GM18909 (cell line): ENCODE measurements around the gene WWTR1.

Experiments used
- ATAC-seq: cut with Tn5 transposase; IDR thresholded peaks from one replicate; pipeline ENCODE4 v1.9.1; 2021; ENCODE audit warnings: mild to moderate bottlenecking; ENCODE audit not compliant: unreplicated experiment, poor library complexity

The WWTR1 gene

DNA sequence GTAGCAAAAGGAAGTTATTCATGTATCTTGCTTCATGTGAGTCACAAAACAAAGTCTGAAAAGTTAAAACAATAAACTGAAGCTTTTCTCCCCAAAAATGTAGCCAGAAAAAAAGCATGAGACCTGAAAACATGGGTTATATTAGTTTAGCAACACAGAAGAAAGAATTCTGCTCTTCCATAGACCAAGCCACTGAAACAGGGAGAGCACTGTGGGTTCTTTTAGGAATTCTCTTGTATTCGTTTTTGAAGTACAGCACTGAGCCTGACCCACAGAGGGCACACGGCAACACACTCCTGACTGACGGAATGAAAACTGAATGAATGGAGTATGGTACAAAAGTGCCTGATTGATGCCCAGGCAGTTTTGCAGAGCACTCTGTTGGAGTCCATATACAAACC, 116.7 kb downstream of the WWTR1 start:
- ATAC-seq = no peak

DNA sequence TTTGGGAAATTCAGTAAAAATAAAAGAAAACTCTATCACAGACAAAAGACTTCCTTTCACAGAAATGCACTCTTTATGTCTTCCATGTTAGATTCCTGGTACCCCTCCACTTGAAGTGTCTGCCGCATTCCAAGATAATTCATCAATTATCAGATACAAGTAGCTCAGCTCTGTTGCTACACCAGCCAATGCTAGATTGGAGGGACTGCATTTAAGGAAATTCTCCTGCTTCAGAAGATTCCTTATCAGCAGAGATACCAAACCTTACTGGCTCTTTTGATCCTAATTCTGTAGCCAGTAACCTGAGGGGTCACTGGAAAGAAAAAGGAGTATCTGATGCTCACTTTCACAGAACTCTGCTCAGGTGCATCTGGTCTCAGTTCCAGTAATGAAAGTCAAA, 119.5 kb downstream of the WWTR1 start:
- no peak for ATAC-seq

DNA sequence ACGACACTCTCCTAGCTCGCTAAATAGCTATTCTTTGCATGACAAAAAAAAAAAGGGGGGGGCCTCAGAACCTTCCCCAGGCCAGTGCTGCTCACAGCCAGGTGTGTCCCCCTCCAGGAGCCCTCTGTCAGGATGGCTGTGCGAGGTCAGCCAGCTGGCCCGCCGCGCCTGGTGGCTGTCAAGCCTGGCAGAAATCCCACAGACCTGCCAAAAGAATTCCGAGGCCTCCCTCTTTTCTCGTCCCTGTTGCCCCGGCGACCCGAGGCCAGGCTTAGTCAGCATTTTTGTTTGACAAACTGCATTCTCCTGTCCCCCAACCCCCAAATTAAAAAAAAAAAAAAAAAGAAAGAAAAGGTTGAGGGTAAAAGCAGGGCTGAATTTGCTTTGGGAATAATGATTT, 121.4 kb downstream of the WWTR1 start:
- ATAC-seq = no peak

DNA sequence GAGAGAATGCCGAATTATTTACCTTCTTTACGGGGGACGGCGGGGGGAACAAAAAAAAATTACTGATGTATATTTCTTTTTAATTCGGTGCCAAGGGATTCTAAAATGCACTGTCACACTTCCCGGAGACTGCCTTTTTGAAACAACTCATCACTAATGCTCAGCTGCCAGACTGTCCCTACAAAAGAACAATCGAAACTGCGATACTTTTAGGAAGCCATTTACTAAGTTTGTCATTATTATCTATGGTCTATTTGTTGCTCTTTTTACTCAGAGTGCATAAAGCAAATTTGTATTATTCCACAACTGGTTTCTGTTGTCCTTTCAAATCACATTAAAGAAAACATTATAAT, 122.5 kb downstream of the WWTR1 start:
- no peak for ATAC-seq

DNA sequence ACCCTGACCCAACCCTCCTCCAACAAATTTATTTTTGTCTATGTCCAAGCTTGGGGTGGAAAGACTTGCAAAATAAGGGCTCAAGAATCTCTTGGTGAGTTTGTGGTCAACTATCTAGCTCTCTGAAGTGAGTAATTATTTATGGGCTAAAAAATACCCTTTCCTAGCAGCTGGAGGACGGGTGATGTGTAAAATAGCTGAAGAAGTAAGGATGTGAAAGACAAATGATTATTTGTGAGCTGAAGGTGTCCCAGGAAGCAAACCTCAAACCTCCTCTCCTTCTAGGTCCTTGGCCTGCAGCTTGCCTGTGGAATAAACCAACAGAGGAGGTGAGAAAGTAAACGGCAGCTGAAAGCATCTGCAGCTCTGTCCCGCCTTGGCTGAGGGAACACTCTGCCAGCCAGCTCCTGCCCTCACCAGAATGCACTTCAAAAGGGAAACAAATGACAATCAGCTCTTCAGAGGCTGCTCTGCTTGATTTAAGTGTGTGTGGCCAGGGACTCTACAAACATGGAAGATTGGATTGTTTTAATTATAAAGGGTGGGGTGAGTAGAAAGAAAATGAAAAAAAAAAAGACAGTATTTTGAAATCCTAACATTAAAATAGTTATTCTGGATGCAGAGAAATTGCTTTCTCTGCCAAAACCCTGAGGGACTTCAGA, 123.0 kb downstream of the WWTR1 start:
- ATAC-seq = no peak

DNA sequence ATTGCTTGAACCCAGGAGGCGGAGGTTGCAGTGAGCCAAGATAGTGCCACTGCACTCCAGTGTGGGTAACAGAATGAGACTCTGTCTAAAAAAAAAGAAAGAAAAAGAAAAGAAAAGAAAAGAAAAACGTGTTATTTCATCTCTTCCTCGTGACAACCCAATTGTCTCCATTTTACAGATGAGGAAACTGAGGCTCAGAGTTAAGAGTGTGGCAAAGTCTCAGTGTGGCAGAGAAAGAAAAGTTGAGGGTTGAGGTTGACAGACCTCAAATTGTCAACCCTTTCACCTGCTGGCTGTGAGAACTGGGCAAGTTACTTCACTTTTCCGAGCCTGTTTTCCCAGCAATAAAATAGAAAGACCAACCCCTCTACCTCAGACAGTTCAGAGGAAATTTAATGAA, 123.7 kb downstream of the WWTR1 start:
- ATAC-seq = no peak

DNA sequence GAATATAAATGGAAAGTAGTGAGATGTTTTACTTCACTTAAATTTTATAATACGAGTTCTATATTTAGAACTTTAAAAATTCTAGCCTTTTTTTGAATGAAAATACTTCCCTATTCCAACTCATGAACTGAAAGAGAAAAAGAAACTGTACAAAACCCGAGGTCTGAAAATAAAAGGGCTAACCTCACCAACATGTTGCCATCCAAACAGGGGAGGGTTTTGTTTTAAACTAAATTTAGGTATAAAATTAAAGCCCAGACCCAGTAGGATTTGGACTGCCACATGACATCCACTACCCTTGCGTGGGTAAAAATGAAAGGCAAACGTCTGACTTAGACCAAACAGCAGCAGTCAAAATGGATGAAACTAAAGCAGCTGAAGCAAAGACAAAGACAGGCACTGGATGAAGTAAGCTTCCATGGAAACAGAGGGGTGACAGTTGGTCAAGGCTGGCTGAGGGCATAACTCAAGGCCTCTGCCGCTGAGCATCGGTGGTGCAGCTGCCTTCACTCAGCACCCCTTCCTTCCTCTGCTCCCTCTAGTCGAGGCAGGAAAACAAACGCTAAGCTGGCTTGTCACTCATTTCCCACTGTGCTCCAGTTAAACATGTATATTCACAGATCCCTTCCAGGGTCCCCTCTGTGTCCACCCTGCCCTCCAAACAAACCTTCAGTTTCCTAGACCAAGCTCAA, 125.2 kb downstream of the WWTR1 start:
- ATAC-seq = peak; percentile 48

DNA sequence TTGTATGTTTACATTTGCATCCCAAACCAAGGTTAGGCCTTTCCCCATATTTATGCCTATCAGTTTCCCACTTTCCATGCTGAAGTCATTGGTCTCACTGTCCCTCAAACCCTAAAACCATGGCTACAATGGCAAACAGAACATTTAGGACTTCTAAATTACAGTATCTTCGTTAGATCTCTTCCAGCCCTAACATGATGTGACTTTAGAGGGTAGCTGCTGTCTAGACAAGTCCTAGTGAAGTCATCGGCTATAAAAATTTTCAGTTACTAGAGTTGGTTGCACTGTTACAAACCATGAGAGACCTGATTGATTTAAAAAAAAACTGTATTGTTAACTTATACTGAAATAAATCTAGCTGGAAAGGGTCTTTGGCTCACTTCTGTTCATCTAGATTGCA, 128.7 kb downstream of the WWTR1 start:
- ATAC-seq = no peak

DNA sequence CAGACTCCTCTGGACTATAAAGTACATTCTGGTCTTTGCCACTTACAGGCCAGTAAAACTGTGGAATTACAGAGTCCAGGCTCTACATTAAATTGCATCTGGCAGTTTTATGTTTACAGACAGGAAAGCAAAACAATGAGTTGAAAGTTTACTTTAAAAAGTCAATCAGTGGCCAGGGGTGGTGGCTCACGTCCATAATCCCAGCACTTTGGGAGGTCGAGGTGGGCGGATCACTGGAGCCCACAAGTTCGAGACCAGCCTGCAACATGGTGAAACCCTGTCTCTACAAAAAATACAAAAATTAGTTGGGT, 129.5 kb downstream of the WWTR1 start:
- ATAC-seq = no peak

DNA sequence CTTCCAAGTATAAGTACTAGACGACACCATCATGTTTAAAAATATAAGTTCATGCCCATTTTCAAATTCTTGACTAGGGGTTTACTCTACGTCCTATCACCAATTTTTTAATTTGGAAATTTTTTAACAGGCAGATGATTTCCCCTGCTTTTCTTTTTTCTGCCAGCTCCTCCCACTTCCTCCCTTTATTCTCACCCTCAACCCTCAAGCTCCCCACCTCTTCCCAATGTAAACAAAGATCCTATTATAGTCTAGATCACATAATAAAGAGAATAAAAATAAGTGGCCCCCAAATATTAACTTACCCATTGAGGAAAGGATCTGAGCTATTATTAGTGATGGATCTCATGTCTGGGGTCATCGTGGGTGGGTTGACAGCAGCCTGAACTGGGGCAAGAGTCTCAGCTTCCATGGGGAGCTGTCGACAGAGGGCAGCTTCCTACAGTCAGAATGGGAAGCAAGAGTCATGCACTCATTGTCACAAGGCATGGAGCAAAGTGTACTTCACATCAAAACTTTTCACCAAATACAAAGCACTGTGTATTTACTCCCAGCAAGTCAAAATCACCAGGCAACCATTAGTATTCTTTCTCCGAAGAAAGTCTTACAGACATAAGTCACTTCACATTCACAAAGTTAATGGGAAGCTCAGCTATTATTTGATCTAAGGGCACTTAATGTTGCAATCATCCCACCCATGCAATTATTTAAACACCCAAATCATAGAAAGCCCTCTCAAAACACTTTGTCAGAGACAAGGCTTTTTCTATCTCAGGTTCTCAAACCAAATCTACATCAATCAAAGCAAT, 130.1 kb downstream of the WWTR1 start:
- ATAC-seq = no peak

DNA sequence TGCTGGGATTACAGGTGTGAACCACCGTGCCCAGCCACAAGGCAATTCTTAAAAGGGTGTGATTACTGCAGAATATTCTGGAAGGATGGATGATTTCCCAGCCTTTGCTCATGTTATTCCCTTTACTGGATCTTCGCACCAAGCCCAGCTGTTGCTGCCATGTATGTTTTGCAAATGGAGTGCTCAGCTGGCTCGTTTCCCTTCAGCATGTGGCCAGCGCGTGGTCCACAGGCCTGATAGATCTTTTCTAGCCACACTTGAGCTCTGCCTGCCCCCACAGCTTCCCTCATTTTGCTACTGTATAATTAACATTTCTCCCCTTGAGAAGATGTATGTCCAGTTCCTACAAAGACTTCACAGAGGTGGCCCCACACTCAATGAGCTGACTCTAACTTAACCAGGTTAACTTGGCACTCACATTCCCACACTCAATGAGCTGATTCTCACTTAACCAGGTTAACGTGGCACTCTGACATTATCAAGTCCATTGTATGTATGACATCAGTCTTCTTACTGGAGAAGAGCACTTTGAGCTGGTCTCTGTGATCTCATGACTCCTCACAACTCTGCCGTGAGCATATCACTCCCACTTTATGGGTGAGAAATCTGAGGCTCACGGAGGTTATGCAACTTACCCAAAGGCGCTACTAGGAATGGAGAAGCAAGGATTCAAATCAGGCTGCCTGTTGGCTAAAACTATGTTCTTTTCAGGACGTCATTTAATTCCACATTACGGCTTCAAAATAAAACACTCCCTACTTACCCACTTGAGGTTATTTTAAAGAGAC, 134.1 kb downstream of the WWTR1 start:
- ATAC-seq = no peak

DNA sequence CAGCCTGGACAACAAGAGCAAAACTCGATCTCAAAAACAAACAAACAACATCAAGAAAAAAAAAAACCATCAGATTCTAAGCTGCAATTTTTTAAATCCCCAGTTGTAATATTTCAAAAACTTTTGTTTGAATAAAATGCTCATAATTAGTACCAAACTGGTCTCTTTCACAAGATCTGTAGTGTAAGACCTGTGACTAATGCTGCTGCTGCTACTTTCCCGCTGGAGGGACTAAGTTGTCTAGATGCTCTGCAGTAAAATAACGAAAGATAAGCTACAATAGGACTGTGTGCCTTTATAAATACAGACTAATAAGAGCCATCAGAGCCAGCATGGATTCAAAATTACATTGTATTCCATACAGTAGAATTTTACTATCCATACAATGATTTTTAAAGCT, 137.9 kb downstream of the WWTR1 start:
- no peak for ATAC-seq

DNA sequence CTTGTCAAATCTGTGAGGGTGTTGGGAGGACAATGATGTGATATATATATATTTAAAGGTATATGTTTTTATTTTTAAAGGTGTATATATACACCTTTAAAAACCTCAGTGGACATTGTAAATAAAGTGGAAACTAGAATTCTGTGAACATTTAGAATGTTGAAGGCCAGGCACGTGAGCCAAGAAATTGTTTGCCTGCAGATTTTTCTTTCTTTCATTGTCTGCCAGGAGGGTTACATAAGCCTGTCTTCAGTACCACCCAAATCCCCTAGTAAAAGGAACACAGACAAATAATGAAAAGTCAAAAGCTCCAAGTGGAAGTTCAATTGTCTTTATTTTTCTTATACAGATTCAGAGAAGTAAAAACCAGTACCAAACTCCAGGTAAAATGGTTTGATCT, 140.9 kb downstream of the WWTR1 start:
- no peak for ATAC-seq

DNA sequence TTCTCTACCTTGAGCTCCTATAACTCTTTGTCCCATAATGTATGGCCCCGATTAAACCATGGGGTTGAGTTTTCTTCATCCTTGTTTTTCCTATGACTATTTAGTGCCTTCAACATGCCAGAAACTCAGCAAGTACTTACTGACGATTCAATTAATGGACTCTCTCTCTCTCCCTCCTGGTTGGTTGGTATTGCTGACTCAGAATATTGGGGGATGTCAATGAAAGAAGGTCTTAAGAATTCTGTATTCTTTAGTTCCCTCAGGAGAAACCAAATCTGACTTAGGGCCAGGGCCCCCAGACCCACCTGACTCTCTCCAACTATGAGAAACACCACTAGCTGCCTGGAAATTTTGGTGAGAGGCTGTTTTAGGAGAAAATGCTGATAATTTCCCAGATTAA, 142.6 kb downstream of the WWTR1 start:
- no peak for ATAC-seq

DNA sequence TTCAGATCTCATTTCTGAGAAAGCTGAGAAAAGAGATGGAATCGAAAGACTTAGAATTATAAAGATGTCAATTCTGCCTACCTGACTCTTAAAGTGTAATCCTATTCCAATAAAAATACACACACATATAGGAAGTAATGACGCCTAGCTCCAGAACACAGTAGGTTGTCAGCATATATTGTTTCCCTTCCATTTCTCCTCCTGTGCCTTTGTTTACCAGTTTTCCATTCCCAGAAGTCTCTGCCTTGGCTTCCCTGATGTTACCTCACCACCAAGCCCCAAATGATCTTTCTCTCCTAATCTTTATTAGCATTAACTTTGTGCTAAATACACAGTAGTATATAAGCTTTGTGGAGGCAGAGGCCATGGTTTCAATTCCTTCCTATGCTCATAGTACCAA, 143.4 kb downstream of the WWTR1 start:
- no peak for ATAC-seq

DNA sequence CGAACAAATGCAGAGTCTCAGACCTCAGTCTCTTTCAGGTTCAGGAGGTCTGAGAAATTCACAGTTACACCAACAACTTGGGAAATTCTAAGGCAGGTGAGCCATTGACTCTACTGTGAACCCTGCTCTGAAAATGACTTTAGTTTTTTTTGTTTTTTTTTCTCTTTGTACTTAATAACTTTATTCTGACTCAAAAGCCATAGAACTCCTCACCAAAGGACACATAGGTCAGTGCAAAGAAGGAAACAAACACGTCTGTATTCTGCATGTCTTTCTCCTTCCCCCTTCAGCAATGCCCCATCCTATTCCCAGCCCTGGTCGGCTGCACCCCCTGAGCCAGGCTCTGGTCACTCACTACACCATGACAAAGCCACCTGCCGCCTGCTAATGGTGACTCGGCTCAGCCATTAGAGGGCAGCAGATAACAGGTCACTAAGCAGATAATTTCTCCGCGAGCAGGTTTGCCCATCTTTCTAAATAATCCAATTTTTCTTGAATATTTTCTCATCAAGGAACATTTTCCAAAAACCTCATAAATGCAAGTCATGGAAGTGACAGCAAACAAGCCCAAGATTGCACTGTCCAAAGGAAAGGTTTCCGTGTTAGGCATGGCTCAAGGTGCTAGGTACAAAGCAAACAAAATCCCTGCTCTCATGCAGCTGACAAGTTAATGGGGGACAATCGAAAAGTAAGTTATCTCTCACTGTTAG, 145.6 kb downstream of the WWTR1 start:
- peak; percentile 90 for ATAC-seq

DNA sequence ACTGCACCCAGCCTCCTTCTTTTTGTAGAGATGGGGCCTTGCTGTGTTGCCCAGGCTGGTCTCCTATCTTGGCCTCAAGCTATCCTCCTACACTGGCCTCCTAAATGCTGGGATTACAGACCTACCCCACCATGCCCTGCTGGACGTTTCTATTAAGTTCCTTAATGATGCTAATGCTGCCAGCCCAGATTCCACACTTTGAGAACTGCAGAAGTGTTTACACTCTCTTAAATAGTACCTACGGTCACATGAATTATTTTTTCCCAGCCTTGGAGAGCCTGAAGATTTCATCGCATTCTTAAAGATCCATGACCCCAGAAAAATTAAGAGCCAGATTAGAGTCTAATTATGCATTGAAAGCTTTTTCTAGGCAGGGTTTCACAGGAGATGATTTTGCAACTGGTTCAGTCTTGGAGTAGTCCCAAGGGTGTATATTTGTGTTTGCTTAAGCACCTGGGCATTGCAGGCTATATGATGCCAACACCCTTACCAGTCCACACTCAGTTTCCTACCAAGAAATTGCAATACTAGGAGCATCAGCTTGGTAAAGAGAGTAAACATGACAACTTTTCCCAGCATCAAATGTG, 146.7 kb downstream of the WWTR1 start:
- ATAC-seq = no peak

DNA sequence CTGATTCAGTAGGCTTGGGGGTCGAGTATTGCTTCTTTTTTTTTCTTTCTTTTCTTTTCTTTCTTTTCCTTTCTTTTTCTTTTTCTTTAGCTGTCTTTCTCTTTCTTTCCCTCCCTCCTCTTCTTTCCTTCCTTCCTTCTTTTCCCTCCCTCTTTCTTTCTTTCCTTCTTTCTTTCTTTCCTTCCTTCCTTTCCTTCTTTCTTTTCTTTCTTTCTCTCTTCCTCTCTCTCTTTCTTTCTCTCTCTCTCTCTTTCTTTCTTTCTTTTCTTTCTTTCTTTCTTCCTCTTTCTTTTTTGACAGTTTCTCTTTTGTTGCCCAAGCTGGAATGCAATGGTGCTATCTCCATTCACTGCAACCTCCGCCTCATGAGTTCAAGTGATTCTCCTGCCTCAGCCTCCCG, 147.3 kb downstream of the WWTR1 start:
- ATAC-seq = no peak

DNA sequence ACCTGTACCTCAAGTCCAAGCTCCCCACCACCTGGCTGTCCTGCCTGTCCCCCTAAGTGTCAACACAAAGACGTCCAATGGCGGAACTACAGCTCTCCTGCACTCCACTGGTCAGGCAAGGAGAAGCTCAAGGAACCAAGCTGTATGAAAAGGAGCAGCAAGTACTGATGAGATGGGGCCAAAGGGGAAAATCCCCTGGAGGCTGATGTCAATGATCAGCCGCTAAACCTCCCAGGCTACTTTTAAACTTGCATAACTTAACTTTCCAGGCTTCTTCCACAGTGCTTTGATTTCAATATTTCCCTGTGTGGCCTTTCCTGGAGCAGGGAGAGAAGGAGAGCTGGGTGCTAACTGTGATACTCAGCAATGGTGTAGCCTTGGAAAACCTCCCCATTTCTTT, 148.3 kb downstream of the WWTR1 start:
- no peak for ATAC-seq
